ENCODE measurements around the gene PLSCR1.
"Not testable (repeated sequence)": the region's sequence is repeated elsewhere in the genome, so short reads cannot be mapped to it uniquely, and the experiment has no call there.

Gene PLSCR1

GRCh38 chr3:146485297-146485696 is 59.1 kb downstream of the PLSCR1 start:
- TF ChIP-seq, protein P1, sequence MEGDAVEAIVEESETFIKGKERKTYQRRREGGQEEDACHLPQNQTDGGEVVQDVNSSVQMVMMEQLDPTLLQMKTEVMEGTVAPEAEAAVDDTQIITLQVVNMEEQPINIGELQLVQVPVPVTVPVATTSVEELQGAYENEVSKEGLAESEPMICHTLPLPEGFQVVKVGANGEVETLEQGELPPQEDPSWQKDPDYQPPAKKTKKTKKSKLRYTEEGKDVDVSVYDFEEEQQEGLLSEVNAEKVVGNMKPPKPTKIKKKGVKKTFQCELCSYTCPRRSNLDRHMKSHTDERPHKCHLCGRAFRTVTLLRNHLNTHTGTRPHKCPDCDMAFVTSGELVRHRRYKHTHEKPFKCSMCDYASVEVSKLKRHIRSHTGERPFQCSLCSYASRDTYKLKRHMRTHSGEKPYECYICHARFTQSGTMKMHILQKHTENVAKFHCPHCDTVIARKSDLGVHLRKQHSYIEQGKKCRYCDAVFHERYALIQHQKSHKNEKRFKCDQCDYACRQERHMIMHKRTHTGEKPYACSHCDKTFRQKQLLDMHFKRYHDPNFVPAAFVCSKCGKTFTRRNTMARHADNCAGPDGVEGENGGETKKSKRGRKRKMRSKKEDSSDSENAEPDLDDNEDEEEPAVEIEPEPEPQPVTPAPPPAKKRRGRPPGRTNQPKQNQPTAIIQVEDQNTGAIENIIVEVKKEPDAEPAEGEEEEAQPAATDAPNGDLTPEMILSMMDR (IDR thresholded peaks at IDR 0.05; ENCODE audit: low read depth, low read length) = no peak
- no peak overlapping the region for H3K4me3 ChIP-seq (ENCODE audit: low read depth, low read length)
- DNase-seq (ENCODE audit: low read depth, low spot score) = no peak
- in situ Hi-C loops (cut with HindIII; ENCODE audit: low sequenced_read_pairs) = no loop called here

DNA sequence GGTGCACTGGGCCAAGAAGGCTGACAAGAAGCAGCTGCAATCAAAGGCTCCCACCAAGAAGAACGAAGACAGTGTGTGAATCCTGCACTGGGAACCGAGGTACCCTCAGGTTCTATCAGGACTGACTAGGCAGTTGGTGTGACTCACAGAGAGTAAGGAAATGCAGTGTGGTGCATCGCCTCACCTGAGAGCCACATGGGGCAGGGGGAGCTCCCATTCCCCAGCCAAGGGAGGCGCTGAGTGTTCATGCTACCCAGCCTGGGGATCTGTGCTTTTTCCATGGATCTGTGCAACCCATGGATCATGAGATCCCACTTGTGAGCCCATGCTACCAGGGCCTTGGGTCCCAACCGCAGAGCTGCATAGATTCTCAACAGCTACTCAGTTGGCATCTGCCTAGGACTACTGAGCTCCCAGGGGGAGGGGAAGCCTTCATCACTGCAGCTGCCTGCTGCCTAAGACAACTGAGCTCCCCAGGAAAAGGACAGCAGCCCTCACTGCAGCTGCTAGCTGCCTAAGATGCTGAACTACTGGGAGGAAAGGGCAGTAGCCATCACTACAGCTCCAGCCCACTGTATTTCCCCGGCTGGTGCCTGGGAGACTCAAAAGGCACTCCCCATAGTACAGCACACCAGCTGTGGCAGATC is 68.2 kb downstream of the PLSCR1 start:
- no peak overlapping the region for H3K4me3 ChIP-seq (ENCODE audit: low read depth, low read length)
- TF ChIP-seq, protein P1 (IDR thresholded peaks at IDR 0.05; ENCODE audit: low read depth, low read length) = no peak
- in situ Hi-C loops (cut with HindIII; ENCODE audit: low sequenced_read_pairs) = no loop called here
- DNase-seq (ENCODE audit: low read depth, low spot score) = no peak

GRCh38 chr3:146474976-146475375 is 69.4 kb downstream of the PLSCR1 start:
- DNase-seq (ENCODE audit: low read depth, low spot score); H3K4me3 ChIP-seq (ENCODE audit: low read depth, low read length); in situ Hi-C loops (cut with HindIII; ENCODE audit: low sequenced_read_pairs): not testable (repeated sequence)

DNA sequence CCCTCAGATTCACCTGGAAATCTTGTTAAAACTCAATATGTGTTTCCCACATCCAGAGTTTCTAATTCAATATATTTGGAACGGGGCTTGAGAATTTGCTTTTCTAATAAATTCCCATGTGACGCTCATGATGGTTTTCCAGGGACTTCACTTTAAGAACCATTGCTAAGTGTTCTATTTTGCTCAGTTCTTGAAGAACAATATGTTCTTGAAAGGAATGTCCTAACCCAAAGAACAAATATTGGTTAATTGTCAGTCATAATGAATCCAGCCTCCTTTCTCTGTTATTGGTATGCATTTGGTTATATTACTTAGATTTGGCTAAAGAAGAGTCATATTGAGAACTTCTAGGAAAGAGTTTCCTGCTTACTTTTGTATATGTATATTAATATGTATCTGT is 70.7 kb downstream of the PLSCR1 start:
- DNase-seq (ENCODE audit: low read depth, low spot score) = no peak
- in situ Hi-C loops (cut with HindIII; ENCODE audit: low sequenced_read_pairs) = no loop called here
- TF ChIP-seq, protein P1 (IDR thresholded peaks at IDR 0.05; ENCODE audit: low read depth, low read length) = no peak
- no peak overlapping the region for H3K4me3 ChIP-seq (ENCODE audit: low read depth, low read length)

- in situ Hi-C loops (cut with HindIII; ENCODE audit: low sequenced_read_pairs) = no loop called here
- no peak for DNase-seq (ENCODE audit: low read depth, low spot score)
- H3K4me3 ChIP-seq (ENCODE audit: low read depth, low read length) = no peak overlapping the region
- TF ChIP-seq, protein P1 (IDR thresholded peaks at IDR 0.05; ENCODE audit: low read depth, low read length) = no peak
Measured at GRCh38 chr3:146472611-146473010, 71.8 kb downstream of the PLSCR1 start.

- in situ Hi-C loops (cut with HindIII; ENCODE audit: low sequenced_read_pairs) = no loop called here
- DNase-seq (ENCODE audit: low read depth, low spot score) = no peak
- H3K4me3 ChIP-seq (ENCODE audit: low read depth, low read length) = no peak overlapping the region
- TF ChIP-seq, protein P1 (IDR thresholded peaks at IDR 0.05; ENCODE audit: low read depth, low read length) = no peak
Measured at GRCh38 chr3:146471012-146471411, 73.4 kb downstream of the PLSCR1 start.

DNA sequence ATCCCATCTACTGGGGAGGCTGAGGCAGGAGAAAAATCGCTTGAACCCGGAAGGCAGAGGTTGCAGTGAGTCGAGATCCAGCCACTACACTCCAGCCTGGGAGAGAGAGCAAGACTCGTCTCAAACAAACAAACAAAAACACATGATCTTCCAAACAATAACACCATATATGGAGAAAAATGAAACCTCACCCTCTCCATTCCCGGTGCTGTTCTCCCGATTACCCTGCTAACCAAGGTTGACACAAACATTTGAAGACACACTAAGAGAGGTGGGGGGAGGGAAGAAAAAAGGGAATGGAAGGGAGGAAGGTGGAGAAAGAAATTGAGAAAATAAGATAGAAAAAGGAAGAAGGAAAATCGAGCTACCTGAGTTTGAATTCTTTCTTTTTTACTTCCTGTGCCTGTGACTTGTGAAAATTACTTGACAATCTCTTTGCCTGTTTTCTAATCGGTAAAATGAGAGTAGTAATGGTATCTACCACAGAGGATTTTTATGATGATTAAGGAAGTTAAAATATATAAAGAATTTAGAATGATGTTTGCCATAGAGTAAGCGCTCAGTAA is 73.9 kb downstream of the PLSCR1 start:
- TF ChIP-seq, protein P1 (IDR thresholded peaks at IDR 0.05; ENCODE audit: low read depth, low read length) = no peak
- DNase-seq (ENCODE audit: low read depth, low spot score) = no peak
- no peak overlapping the region for H3K4me3 ChIP-seq (ENCODE audit: low read depth, low read length)
- in situ Hi-C loops (cut with HindIII; ENCODE audit: low sequenced_read_pairs) = no loop called here
